OCI-LY3 (cell line): ENCODE measurements around the gene FAM199X.

Source experiments
- H2AFZ ChIP-seq: fragments of 200-600, 300-600 bp; shearing (Covaris generic); 2 replicates; pipeline ENCODE4 v1.6.0; 2014; ENCODE audit warnings: antibody characterized with exemption, low read depth, low read length
- H3K27ac ChIP-seq: fragments of 200-600, 300-600 bp; sonication (generic); 2 replicates; pipeline ENCODE4 v1.5.1; 2014; ENCODE audit warnings: mild to moderate bottlenecking, low read length, moderate library complexity, mixed read lengths
- H3K27me3 ChIP-seq: fragments of 200-600, 300-600 bp; sonication (generic); 2 replicates; pipeline ENCODE4 v1.6.1; 2014; ENCODE audit warnings: low read depth, low read length, mixed read lengths
- H3K36me3 ChIP-seq: fragments of 200-600, 300-600 bp; sonication (generic); replicated peaks from 2 replicates; pipeline ENCODE3; 2014; ENCODE audit warnings: low read depth, low read length, mixed read lengths
- H3K4me1 ChIP-seq: fragments of 300-600, 200-600 bp; sonication (generic); 2 replicates; pipeline ENCODE4 v1.6.1; 2014; ENCODE audit warnings: low read length, mixed read lengths
- H3K4me2 ChIP-seq: fragments of 200-600, 300-600 bp; sonication (generic); 2 replicates; pipeline ENCODE4 v1.6.1; 2014; ENCODE audit warnings: low read length, mixed read lengths
- H3K4me3 ChIP-seq: fragments of 300-600, 200-600 bp; sonication (generic); 2 replicates; pipeline ENCODE4 v1.5.1; 2014; ENCODE audit warnings: antibody characterized with exemption, mild to moderate bottlenecking, low read length, moderate library complexity
- H3K79me2 ChIP-seq: fragments of 300-600, 200-600 bp; shearing (Covaris generic); 2 replicates; pipeline ENCODE4 v1.6.1; 2014; ENCODE audit warnings: mild to moderate bottlenecking, low read length, mixed read lengths
- H3K9ac ChIP-seq: fragments of 300-600, 200-600 bp; shearing (Covaris generic); 2 replicates; pipeline ENCODE4 v1.6.0; 2014; ENCODE audit warnings: mild to moderate bottlenecking, low read length, moderate library complexity
- H3K9me3 ChIP-seq: fragments of 200-600, 300-600 bp; shearing (Covaris generic); 2 replicates; pipeline ENCODE4 v1.6.1; 2014; ENCODE audit warnings: low read length, mixed read lengths; ENCODE audit not compliant: insufficient read depth
- H4K20me1 ChIP-seq: fragments of 200-600, 300-600 bp; sonication (generic); 2 replicates; pipeline ENCODE4 v1.6.1; 2016; ENCODE audit warnings: low read length, mixed read lengths; ENCODE audit not compliant: insufficient read depth
- CTCF ChIP-seq: fragments of 200-600, 300-600 bp; sonication (generic); IDR thresholded peaks from 2 replicates; pipeline ENCODE4 v1.5.1; 2014; ENCODE audit warnings: antibody characterized with exemption, low read length, low read depth
- EZH2phosphoT487 ChIP-seq: fragments of 200-600 bp; shearing (Covaris generic); IDR thresholded peaks from 2 replicates; pipeline ENCODE4 v1.6.1; 2018; ENCODE audit warnings: antibody characterized with exemption, mixed run types, low read depth

FAM199X gene

GRCh38 chrX:104126856-104127255 is 39.4 kb upstream of the FAM199X start:
- H3K9ac ChIP-seq, result no peak overlapping the region
- no peak overlapping the region for H2AFZ ChIP-seq
- H3K27me3 ChIP-seq, result no peaks in the 10 kb centered on the region
- TF ChIP-seq EZH2phosphoT487 (no peak), CTCF (no peak)
- H3K36me3 ChIP-seq, result no peaks in the 10 kb centered on the region
- H3K4me3 ChIP-seq, result no peak overlapping the region
- H3K27ac ChIP-seq, result no peak overlapping the region
- H4K20me1 ChIP-seq, result no peaks in the 10 kb centered on the region
- no peak overlapping the region for H3K4me2 ChIP-seq
- no peaks in the 10 kb centered on the region for H3K9me3 ChIP-seq
- H3K79me2 ChIP-seq, result no peaks in the 10 kb centered on the region
- H3K4me1 ChIP-seq, result peaks cover 7% of the 10 kb centered on the region

DNA sequence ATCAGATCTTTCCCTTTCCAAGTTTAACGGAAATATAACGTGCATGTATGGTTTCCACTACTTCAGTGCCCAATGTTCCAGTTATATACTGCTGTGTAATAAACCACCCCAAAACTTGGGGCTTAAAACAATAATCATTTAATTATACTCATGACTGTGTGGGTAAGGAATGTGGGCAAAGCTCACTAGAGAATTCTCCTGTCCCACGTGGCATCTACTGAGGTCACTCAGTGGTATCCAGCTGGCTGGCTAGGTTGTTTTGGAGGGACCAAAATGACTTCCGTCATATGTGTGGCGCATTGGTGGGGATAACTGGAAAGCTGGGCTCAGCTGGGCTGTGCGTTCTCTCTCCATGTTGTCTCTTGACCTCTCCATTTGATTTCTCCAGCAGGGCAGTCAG is 35.4 kb upstream of the FAM199X start:
- H3K4me2 ChIP-seq, result no peak overlapping the region
- H3K27ac ChIP-seq, result no peak overlapping the region
- TF ChIP-seq CTCF, result no peak
- TF ChIP-seq EZH2phosphoT487, result no peak
- H4K20me1 ChIP-seq, result no peaks in the 10 kb centered on the region
- H3K4me3 ChIP-seq, result no peak overlapping the region
- no peaks in the 10 kb centered on the region for H3K27me3 ChIP-seq
- H3K9ac ChIP-seq, result no peak overlapping the region
- peaks cover 3% of the 10 kb centered on the region; the same call in 1 of the 2 replicates for H3K4me1 ChIP-seq
- H3K9me3 ChIP-seq, result no peaks in the 10 kb centered on the region
- H3K36me3 ChIP-seq, result no peaks in the 10 kb centered on the region
- H3K79me2 ChIP-seq, result no peaks in the 10 kb centered on the region
- no peak overlapping the region for H2AFZ ChIP-seq

DNA sequence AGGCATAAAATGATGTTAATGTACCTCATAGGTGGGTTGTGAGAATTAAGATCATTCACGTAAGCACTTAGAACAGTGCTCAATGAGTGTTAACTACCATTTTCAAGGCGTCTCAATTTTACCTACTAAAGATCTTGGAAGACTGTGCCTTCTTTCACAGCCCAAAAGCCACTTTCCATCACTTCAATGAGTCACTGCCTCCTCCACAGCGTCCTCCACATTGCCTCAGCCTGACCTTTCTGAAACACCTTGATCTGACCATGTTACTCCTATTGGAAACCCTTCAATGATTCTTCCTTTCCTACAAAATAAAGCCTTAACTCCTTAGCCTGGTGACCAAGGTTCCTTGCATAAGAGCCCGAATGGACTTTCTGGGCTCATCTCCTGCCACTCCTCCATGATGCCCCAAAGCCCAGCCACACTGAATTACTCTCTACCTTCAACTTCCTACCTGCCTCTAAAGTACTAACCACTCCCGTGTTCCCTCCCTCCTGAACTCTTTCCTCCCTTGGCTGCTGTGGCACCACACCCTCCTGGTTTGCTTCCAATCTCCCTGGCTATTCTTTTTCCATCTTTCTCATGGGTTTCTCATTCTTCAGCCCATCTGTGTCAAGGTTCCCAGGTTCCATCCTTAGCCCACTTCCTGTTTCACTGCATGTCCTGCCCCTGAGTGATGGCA is 31.5 kb upstream of the FAM199X start:
- Histone ChIP-seq H3K4me1 (peaks cover 3% of the 10 kb centered on the region; the same call in 1 of the 2 replicates), H3K36me3 (no peaks in the 10 kb centered on the region)

DNA sequence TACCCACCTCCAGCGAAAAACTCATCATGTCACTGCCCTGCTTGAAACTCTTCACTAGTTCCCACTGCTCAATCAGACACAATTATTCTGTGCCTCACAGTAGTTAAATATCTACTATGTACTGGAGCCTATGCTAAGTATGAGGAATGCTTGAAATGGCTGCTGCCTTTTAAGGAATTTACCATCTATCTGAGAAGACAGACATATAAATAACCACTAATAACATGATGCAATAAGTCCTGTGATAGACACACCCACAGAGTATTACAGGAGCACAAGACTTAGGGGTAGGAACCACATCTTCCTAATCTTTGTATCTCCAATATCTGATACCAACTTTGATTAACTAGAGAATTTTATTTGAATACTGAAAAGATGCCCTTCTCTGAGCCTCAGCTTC is 30.6 kb upstream of the FAM199X start:
- Histone ChIP-seq H3K4me1 (peaks cover 3% of the 10 kb centered on the region; the same call in 1 of the 2 replicates), H2AFZ (no peak overlapping the region), H3K4me3 (no peak overlapping the region), H3K9ac (no peak overlapping the region), H3K27ac (no peak overlapping the region), H4K20me1 (no peaks in the 10 kb centered on the region), H3K4me2 (no peak overlapping the region), H3K9me3 (no peaks in the 10 kb centered on the region), H3K36me3 (no peaks in the 10 kb centered on the region), H3K79me2 (no peaks in the 10 kb centered on the region), H3K27me3 (no peaks in the 10 kb centered on the region)
- TF ChIP-seq CTCF (no peak), EZH2phosphoT487 (no peak)

More for the DNA sequence above, 31.5 kb upstream of the FAM199X start:
- Histone ChIP-seq H2AFZ (no peak overlapping the region), H3K27me3 (no peaks in the 10 kb centered on the region), H3K4me2 (no peak overlapping the region), H3K9ac (no peak overlapping the region), H3K9me3 (no peaks in the 10 kb centered on the region), H4K20me1 (no peaks in the 10 kb centered on the region), H3K4me3 (no peak overlapping the region), H3K79me2 (no peaks in the 10 kb centered on the region), H3K27ac (no peak overlapping the region)
- TF ChIP-seq CTCF (no peak), EZH2phosphoT487 (no peak)
